WTC11 (cell line): ENCODE data around the gene PSMD4. TPM values are rescaled to one million over a fixed set of nuclear protein-coding genes. Genes with fewer than 3 reads are reported as not detected.

ENCODE experiments used
- ARID4B ChIP-seq: sonication (generic); formaldehyde crosslinking; IDR thresholded peaks from 2 replicates; pipeline ENCODE4 v1.8.0; 2023; ENCODE audit warnings: missing genetic modification reagents, mild to moderate bottlenecking, borderline replicate concordance
- CBFB ChIP-seq: sonication (generic); formaldehyde crosslinking; IDR thresholded peaks from 2 replicates; pipeline ENCODE4 v1.8.1; 2022; ENCODE audit warnings: mild to moderate bottlenecking, low read depth, missing genetic modification reagents
- CTCF ChIP-seq: fragments of 200-600 bp; IDR thresholded peaks from 2 replicates; pipeline ENCODE4 v1.8.0; 2022; ENCODE audit warnings: antibody characterized with exemption
- FOXJ3 ChIP-seq: sonication (generic); formaldehyde crosslinking; IDR thresholded peaks from 2 replicates; pipeline ENCODE4 v1.9.0; 2021; ENCODE audit warnings: missing genetic modification reagents, mild to moderate bottlenecking, borderline replicate concordance
- FOXP4 ChIP-seq: sonication (generic); formaldehyde crosslinking; IDR thresholded peaks from 2 replicates; pipeline ENCODE4 v1.8.0; 2022; ENCODE audit warnings: mild to moderate bottlenecking, missing genetic modification reagents
- GABPB1 ChIP-seq: sonication (generic); formaldehyde crosslinking; IDR thresholded peaks from 2 replicates; pipeline ENCODE4 v1.8.1; 2023; ENCODE audit warnings: mild to moderate bottlenecking, missing genetic modification reagents
- MLX ChIP-seq: sonication (generic); formaldehyde crosslinking; IDR thresholded peaks from 2 replicates; pipeline ENCODE4 v1.8.1; 2023; ENCODE audit warnings: mild to moderate bottlenecking, missing genetic modification reagents, moderate library complexity
- NFYB ChIP-seq: sonication (generic); formaldehyde crosslinking; conservative IDR thresholded peaks from 2 replicates; pipeline ENCODE4 v1.8.0; 2022; ENCODE audit warnings: low read depth, missing genetic modification reagents
- NR1H2 ChIP-seq: sonication (generic); formaldehyde crosslinking; IDR thresholded peaks from 2 replicates; pipeline ENCODE4 v1.9.0; 2021; ENCODE audit warnings: mild to moderate bottlenecking, moderate library complexity, missing genetic modification reagents
- TCF7 ChIP-seq: sonication (generic); formaldehyde crosslinking; IDR thresholded peaks from 2 replicates; pipeline ENCODE4 v1.8.0; 2022; ENCODE audit warnings: mild to moderate bottlenecking, low read depth, missing genetic modification reagents, moderate library complexity
- ZNF396 ChIP-seq: fragments of 250-450 bp; sonication (Bioruptor Pico); IDR thresholded peaks from 2 replicates; pipeline ENCODE4 v1.8.0; 2021; ENCODE audit warnings: mild to moderate bottlenecking, moderate library complexity, borderline replicate concordance
- total RNA-seq: library from RNA; stranded (reverse); gene quantifications from 3 replicates; pipeline ENCODE4 v1.2.3, GENCODE V29; 2021
- TF ChIP-seq, protein P1 (sequence below): sonication (generic); formaldehyde crosslinking; IDR thresholded peaks from 2 replicates; pipeline ENCODE4 v1.8.1; 2022; ENCODE audit warnings: low read depth, mild to moderate bottlenecking, moderate library complexity, missing genetic modification reagents, borderline replicate concordance
- TF ChIP-seq, protein P2 (sequence below): sonication (generic); formaldehyde crosslinking; IDR thresholded peaks from 2 replicates; pipeline ENCODE4 v1.8.1; 2023; ENCODE audit warnings: mild to moderate bottlenecking, missing genetic modification reagents, borderline replicate concordance

The PSMD4 gene
- total RNA-seq, 1 experiment from 2014 or later = 202 TPM

DNA sequence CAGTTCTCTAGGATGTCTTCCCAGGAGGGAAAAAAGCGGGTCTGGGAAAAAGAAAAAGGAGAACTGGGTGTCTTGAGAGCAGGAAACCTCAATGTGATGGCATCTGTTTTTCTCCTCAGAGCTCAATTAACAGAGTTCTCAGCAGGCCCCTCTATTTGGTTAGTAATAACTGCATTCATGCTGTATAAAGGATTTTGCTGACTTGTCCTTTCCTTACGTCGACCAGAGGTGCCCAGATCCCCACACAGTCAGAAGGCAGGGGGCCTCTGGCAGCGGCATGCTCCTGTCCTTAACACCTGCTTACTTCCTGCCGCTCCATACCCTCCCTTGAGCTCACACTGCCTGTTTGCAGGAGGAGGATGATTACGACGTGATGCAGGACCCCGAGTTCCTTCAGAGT is 12.3 kb downstream of the PSMD4 start (continued):
- TF ChIP-seq, protein P1, sequence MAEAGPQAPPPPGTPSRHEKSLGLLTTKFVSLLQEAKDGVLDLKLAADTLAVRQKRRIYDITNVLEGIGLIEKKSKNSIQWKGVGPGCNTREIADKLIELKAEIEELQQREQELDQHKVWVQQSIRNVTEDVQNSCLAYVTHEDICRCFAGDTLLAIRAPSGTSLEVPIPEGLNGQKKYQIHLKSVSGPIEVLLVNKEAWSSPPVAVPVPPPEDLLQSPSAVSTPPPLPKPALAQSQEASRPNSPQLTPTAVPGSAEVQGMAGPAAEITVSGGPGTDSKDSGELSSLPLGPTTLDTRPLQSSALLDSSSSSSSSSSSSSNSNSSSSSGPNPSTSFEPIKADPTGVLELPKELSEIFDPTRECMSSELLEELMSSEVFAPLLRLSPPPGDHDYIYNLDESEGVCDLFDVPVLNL (CRISPR knock-in tag) = no peak
- TF ChIP-seq ZNF396 (CRISPR knock-in tag) = no peak
- TF ChIP-seq MLX (CRISPR knock-in tag) = no peak
- TF ChIP-seq FOXJ3 (CRISPR knock-in tag) = no peak
- TF ChIP-seq ARID4B = no peak
- no peak for TF ChIP-seq FOXP4
- no peak for TF ChIP-seq NR1H2 (CRISPR knock-in tag)
- TF ChIP-seq, protein P2, sequence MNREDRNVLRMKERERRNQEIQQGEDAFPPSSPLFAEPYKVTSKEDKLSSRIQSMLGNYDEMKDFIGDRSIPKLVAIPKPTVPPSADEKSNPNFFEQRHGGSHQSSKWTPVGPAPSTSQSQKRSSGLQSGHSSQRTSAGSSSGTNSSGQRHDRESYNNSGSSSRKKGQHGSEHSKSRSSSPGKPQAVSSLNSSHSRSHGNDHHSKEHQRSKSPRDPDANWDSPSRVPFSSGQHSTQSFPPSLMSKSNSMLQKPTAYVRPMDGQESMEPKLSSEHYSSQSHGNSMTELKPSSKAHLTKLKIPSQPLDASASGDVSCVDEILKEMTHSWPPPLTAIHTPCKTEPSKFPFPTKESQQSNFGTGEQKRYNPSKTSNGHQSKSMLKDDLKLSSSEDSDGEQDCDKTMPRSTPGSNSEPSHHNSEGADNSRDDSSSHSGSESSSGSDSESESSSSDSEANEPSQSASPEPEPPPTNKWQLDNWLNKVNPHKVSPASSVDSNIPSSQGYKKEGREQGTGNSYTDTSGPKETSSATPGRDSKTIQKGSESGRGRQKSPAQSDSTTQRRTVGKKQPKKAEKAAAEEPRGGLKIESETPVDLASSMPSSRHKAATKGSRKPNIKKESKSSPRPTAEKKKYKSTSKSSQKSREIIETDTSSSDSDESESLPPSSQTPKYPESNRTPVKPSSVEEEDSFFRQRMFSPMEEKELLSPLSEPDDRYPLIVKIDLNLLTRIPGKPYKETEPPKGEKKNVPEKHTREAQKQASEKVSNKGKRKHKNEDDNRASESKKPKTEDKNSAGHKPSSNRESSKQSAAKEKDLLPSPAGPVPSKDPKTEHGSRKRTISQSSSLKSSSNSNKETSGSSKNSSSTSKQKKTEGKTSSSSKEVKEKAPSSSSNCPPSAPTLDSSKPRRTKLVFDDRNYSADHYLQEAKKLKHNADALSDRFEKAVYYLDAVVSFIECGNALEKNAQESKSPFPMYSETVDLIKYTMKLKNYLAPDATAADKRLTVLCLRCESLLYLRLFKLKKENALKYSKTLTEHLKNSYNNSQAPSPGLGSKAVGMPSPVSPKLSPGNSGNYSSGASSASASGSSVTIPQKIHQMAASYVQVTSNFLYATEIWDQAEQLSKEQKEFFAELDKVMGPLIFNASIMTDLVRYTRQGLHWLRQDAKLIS (CRISPR knock-in tag) = no peak
- TF ChIP-seq TCF7 (CRISPR knock-in tag) = no peak
- no peak for TF ChIP-seq CTCF
- TF ChIP-seq GABPB1 (CRISPR knock-in tag) = no peak
- no peak for TF ChIP-seq NFYB (CRISPR knock-in tag)
- no peak for TF ChIP-seq CBFB (CRISPR knock-in tag)
